Central memory CD4-positive, alpha-beta T cell (primary cell): ENCODE results near the gene GAPDH.
"Not testable (repeated sequence)": the region's sequence is repeated elsewhere in the genome, so short reads cannot be mapped to it uniquely, and the experiment has no call there.

Experiments
- DNase-seq: peaks from one replicate; pipeline ENCODE4 v3.0.0; 2022

GAPDH gene

GRCh38 chr12:6547987-6548386 lies 13.7 kb downstream of the GAPDH start:
- DNase-seq: no peak

- no peak for DNase-seq
Measured at GRCh38 chr12:6548556-6548955, 14.2 kb downstream of the GAPDH start.

GRCh38 chr12:6548966-6549683 lies 14.8 kb downstream of the GAPDH start:
- no peak for DNase-seq

- DNase-seq: no peak
Measured at GRCh38 chr12:6549684-6550151, 15.4 kb downstream of the GAPDH start.

DNA sequence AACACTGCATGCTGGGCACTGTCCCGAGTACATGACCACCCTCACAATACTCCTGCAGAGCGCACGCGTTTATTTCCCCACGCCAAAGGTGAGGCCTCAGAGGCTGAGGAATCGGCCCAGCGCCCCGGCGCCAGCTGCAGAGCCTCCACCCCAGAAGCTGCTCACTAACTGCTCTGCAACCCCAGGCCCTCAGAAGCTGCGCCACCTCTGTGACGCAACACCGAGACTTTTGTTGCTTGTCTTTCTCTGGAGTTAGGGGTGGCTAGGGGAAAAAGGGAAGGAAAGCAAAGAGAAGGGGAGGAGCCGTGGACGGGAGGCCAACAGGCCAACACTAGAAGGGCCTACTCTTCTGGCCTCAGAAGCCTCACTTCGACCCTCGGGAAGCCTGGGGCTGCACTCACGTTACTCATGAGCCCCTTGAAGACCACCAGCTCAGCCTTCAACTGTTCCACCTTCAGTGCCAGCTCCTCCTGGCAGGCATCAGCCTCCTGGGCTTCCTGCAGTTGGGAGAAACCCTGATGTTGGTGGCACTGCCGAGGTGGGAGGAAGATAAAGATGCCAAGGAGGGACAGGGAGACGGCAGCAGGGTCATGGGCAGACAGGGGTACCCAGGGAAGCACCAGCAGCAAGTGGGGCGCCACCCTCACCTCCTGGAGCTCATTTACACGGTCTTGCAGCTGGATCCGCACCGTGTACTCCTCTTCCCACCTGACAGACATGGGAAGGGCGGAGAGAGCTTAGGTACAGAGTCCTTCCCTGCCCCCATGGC lies 16.2 kb downstream of the GAPDH start:
- DNase-seq: no peak

- no peak for DNase-seq
Measured at GRCh38 chr12:6551063-6551461, 16.7 kb downstream of the GAPDH start.

DNA sequence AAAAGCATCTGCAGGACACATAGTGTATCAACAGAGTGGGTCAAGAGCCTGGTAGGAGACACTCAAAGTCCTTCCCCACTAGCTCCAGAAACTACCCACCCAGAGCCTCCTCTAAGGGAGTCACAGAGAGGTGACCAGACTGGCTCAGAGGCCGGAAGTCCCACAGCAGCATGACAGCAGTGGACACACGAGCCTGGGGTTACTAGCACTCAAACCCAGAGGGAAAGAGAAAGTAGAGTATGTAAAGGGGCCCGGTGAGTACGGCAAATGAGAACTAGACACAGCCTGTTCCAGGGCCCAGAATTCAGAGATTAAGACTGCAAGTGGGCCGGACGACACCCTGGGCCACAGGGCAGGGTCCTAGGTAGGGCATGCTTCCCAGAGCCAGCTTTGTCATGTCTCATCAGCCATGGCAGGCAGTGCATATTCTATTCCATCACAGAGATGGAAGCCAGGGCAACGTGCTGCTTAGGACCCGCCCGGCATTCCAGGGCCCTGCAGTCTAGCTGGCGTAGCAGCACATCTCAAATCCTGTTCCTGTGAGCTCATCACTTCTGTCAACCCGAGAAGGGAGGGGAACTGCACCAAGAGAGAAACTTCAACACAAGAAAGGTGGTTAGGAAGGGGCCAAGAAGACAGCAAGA lies 17.3 kb downstream of the GAPDH start:
- DNase-seq: no peak

DNA sequence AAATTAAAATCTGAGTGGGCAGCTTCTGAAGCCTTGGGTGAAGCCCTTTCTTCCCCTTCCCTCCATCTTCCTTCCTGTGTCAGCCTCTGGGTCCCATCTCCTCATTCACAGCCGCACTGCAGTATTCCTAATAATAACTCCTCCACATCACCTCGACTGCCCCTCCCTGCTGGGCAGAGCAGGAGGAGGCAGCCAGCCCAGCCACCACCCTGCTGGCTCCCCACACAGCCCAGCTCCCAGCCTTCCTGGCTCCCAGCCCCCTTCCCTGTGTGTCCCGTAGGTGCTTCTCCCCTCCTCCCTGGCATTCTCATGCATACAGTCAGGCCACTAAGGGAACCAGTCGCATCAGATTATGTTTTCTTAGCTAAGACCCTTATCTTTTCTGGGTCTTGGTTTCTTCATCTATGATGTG lies 17.8 kb downstream of the GAPDH start:
- DNase-seq: no peak

DNA sequence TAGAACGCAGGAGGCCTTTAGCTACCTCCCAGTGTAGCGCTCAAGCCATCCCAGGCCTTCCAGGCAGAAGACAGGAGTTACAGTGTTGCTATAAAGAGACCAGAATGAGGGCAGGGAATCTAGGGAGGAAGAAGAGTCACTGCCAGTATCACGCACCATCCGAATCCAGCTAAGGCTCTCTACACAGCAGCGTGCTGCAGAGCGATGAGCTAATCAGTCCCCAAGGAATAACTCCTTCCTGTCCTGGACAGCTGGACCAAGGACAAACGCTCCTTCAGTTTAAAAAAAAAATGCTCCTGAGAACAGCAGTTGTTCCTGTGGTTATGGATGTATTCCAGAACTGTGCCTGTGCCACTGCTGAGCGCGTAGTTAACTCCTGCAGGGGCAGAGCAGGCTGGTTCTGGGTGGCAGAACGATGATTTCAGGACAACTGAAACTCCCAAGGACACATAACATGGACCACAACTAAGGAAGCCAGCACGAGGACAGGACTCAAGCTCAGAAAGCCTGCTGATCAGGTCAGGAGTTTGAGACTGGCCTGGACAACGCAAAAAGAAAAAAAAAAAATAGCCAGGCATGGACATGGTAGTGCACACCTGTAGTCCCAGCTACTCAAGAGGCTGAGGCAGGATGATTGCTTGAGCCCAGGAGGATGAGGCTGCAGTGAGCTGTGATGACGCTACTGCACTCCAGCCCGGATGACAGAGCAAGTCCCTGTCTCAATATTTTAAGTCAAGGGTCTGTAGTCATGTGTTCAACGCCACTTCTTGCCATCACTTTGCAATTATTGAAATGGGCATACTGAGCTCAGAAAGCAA lies 18.9 kb downstream of the GAPDH start:
- DNase-seq: no peak

DNA sequence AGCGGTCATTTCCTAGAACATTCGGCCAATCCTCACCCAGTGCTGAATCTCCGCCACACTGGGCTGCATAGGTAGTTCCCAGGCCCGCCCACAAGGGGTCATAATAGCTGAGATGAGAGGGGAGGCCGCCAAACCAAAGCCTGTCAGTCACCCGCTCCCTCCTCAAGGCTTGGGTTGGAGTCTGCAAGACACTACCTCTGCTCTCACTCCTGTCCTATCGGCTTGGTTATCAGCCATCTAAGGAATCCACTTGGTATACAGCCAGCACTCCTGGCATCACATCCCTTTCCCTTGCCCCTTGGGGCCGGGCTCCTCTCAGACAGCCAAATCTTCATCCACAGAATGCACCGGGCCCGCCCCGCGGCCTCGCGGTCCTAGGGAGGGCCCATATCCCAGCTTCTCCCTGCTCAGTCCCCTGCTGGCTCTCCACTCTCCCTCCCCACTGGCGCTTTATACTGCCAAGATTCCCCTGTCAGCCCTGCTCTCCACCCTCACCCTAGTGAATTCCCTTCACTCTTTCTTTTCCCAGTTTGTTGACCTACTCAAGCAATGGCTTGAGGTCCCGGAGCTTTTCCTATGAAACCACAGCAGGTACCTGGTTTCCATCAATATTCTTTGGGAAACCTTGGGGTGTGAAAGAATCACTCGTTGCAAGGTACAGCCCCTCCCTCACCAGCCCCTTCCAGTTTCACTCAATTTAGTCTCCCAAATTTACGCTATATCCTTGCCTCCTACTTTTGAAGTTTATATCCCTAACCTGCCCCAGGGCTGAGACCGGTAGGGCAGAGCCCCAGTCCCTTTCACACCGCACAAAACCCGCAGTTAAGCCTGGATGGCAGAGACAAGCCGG lies 20.1 kb downstream of the GAPDH start:
- peak; percentile 55 for DNase-seq

DNA sequence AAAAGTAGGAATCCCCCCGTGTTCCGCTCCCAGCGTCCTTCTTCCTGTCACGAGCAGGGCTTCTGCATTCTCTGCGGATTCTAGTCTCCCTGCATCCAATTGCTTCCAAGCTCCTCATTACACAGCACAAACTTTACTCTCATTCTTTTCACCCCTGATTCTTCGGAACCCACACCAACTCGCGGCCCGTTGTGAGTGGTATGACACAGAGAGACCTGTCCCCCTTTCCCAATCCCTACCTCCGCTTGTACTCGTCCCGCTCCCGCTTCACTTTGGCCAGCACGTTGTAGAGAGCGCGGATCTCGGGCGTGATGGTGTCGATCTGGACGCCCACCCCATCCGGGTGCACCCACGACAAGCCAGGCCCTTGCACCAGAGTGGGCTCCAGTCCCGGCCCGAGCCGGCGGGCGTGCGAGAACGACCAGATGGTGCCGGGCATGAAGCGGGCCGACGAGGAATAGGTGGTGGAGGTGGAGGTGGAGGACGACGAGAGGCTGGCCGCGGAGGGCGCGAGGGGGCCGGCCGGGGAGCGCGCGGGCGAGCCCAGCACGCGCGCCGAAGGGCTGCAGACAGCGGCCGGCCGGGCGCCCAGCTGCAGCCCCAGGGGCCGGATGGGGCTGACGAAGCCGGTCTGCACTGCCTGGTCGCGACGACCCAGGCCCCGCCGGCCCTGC lies 20.8 kb downstream of the GAPDH start:
- DNase-seq: no peak

GRCh38 chr12:6556496-6556817 lies 22.1 kb downstream of the GAPDH start:
- DNase-seq: not testable (repeated sequence)

- DNase-seq: no peak
Measured at GRCh38 chr12:6556857-6557256, 22.5 kb downstream of the GAPDH start.

- DNase-seq: peak; percentile 66
Measured at GRCh38 chr12:6558014-6558760, 23.9 kb downstream of the GAPDH start.

GRCh38 chr12:6559500-6559899 lies 25.2 kb downstream of the GAPDH start:
- no peak for DNase-seq

- DNase-seq: no peak
Measured at GRCh38 chr12:6560501-6561205, 26.3 kb downstream of the GAPDH start.

GRCh38 chr12:6562881-6563280 lies 28.6 kb downstream of the GAPDH start:
- DNase-seq: no peak

DNA sequence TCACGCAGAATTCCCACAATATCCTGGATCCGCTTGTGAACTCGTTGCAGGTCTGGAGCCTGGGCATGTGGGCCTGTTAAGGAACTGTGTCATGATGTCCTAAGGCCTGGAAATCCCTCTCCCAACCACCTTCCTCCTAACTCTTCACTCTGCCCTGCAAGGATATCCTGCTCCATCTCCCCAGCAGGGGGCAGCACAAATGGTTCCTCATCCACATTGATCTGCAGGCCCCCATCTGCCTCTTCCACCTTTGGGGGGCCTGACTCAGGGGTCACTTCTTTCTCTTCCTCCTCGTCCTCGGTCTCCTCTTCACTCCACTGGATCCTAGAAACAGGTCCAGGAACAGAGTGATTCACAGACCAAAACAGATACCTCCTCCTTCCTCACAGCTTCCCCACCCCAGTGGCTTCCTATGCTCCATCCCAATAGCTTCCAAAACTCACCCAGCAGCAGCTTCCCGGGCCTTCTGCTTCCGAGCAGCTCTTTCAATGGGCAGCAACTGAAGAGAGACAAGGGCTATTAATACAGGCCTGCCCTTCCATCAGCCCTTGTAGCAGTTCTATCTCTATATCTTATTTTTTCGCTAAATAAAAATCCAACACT lies 29.2 kb downstream of the GAPDH start:
- peak; percentile 50 for DNase-seq

GRCh38 chr12:6567112-6567670 lies 32.9 kb downstream of the GAPDH start:
- DNase-seq: no peak
